Measurements from ENCODE around the gene PIPOX. TPM values are rescaled to one million over a fixed set of nuclear protein-coding genes. Genes with fewer than 3 reads are reported as not detected.

PIPOX gene
- total RNA-seq (2022; extraction: Qiagen RNA extraction; ENCODE audit: low read depth), result 0.15 to 0.35 TPM in 2 of 5 replicates, not detected in the others

GRCh38 chr17:29042679-29043538 lies at the start of gene PIPOX:
PIPOX (plus strand) TSS chr17:29043141; CDS start chr17:29043226, 85 bp downstream.

GRCh38 chr17:29005936-29006511 lies 36.9 kb upstream of the PIPOX start, which contains the start of gene SEZ6:
SEZ6 (minus strand) TSS chr17:29006033; CDS start chr17:29005869, 164 bp downstream.

Other genes with a start within 250 kb of the PIPOX start
- gene FAM222B, start 200.4 kb upstream of the PIPOX start, total RNA-seq (2022; extraction: Qiagen RNA extraction; ENCODE audit: low read depth), result 26.8 to 41.1 TPM (median 35.3 TPM) in 5 replicates
- 65.8 to 89.5 TPM (median 86.6 TPM) in 5 replicates for gene ERAL1, start 188.1 kb upstream of the PIPOX start, total RNA-seq (2022; extraction: Qiagen RNA extraction; ENCODE audit: low read depth)
- 68.0 to 96.9 TPM (median 85.9 TPM) in 5 replicates for gene FLOT2, start 145.4 kb upstream of the PIPOX start, total RNA-seq (2022; extraction: Qiagen RNA extraction; ENCODE audit: low read depth)
- gene DHRS13, start 140.1 kb upstream of the PIPOX start, total RNA-seq (2022; extraction: Qiagen RNA extraction; ENCODE audit: low read depth), result 3.9 to 6.9 TPM (median 6.5 TPM) in 5 replicates
- 26.8 to 38.9 TPM (median 33.7 TPM) in 5 replicates for gene PHF12, start 91.6 kb upstream of the PIPOX start, total RNA-seq (2022; extraction: Qiagen RNA extraction; ENCODE audit: low read depth)
- not detected in 5 replicates for gene SEZ6, start 37.1 kb upstream of the PIPOX start, total RNA-seq (2022; extraction: Qiagen RNA extraction; ENCODE audit: low read depth)
- gene MYO18A, start 137.3 kb downstream of the PIPOX start, total RNA-seq (2022; extraction: Qiagen RNA extraction; ENCODE audit: low read depth), result 18.4 to 33.9 TPM (median 28.9 TPM) in 5 replicates
- not detected in 5 replicates for gene CRYBA1, start 203.7 kb downstream of the PIPOX start, total RNA-seq (2022; extraction: Qiagen RNA extraction; ENCODE audit: low read depth)

Data from A549 treated with ZK216348 at 1 μM for 4 hours (cell line).